Panc1 (cell line): ENCODE data around the gene TSC2. TPM values are rescaled to one million over a fixed set of nuclear protein-coding genes. Genes with fewer than 3 reads are reported as not detected.
"Not testable (repeated sequence)": the region's sequence is repeated elsewhere in the genome, so short reads cannot be mapped to it uniquely, and the experiment has no call there.

Experiments used
- ATAC-seq: fragments of 200-7000 bp; cut with Tn5 transposase; 2 replicates; pipeline ENCODE4 v1.9.1; 2020; ENCODE audit warnings: mild to moderate bottlenecking, moderate library complexity
- BruUV-seq: library from RNA; stranded (reverse); fragments of 400-500 nt; replicated peaks from 2 replicates; lab custom pipeline; 2021; lab: Mats Ljungman, UMichigan
- CTCF ChIA-PET: fragments of 300-600 bp; sonication (Branson Sonifier 250); formaldehyde crosslinking; loops from one replicate; lab custom pipeline; 2022; ENCODE audit warnings: antibody characterized with exemption; lab: Charles Lee
- POLR2A ChIA-PET: fragments of 300-600 bp; sonication (Branson Sonifier 250); formaldehyde crosslinking; loops from one replicate; lab custom pipeline; 2022; ENCODE audit warnings: antibody characterized with exemption; lab: Charles Lee
- DNase-seq: peaks from one replicate; pipeline ENCODE4 v3.0.0-alpha.2; 2010; ENCODE audit warnings: low read depth, low spot score
- H3K27ac ChIP-seq: 2 replicates; pipeline ENCODE4 v1.5.1; 2011; ENCODE audit warnings: mild to moderate bottlenecking, low read length, inconsistent platforms
- H3K27me3 ChIP-seq: fragments of 200-500 bp; sonication (Bioruptor generic); 2 replicates; pipeline ENCODE4 v1.6.0; 2014; ENCODE audit warnings: low read length, inconsistent platforms; ENCODE audit not compliant: control insufficient read depth, insufficient read depth
- H3K36me3 ChIP-seq: fragments of 200-500 bp; sonication (Bioruptor generic); 2 replicates; pipeline ENCODE4 v1.5.1; 2014; ENCODE audit warnings: inconsistent platforms, mild to moderate bottlenecking, low read length, moderate library complexity; ENCODE audit not compliant: control insufficient read depth, insufficient read depth
- H3K4me1 ChIP-seq: 2 replicates; pipeline ENCODE4 v1.5.1; 2011; ENCODE audit warnings: inconsistent platforms, mild to moderate bottlenecking, low read length, moderate library complexity; ENCODE audit not compliant: control insufficient read depth, insufficient read depth
- H3K4me3 ChIP-seq, 2 experiments: 2 replicates each; pipeline ENCODE4 v1.5.1; 2011 to 2012; ENCODE audit warnings: low read depth in 2 of 2, low read length in 2 of 2, mild to moderate bottlenecking in 2 of 2, inconsistent platforms in 1 of 2, moderate library complexity in 1 of 2
- H3K9me3 ChIP-seq: fragments of 200-500 bp; sonication (Bioruptor generic); 2 replicates; pipeline ENCODE4 v1.5.1; 2014; ENCODE audit warnings: low read depth, mild to moderate bottlenecking, inconsistent platforms, low read length, moderate library complexity; ENCODE audit not compliant: control insufficient read depth, insufficient read depth
- in situ Hi-C: cut with HindIII; loops from 2 replicates; pipeline ENCODE4 v1.10.0; 2016; ENCODE audit warnings: low sequenced_read_pairs, low pct_unique_long_range_greater_than_20kb
- intact Hi-C: fragments of 100-400 bp; cut with micrococcal nuclease; formaldehyde crosslinking; loops from one replicate; pipeline ENCODE4 v1.10.0; 2022; ENCODE audit not compliant: unreplicated experiment
- total RNA-seq: library from RNA; stranded (reverse); gene quantifications from one replicate; pipeline ENCODE4 v1.2.1, GENCODE V29; 2021; ENCODE audit not compliant: unreplicated experiment

Gene TSC2
- total RNA-seq, 1 experiment from 2014 or later: 115 TPM

DNA sequence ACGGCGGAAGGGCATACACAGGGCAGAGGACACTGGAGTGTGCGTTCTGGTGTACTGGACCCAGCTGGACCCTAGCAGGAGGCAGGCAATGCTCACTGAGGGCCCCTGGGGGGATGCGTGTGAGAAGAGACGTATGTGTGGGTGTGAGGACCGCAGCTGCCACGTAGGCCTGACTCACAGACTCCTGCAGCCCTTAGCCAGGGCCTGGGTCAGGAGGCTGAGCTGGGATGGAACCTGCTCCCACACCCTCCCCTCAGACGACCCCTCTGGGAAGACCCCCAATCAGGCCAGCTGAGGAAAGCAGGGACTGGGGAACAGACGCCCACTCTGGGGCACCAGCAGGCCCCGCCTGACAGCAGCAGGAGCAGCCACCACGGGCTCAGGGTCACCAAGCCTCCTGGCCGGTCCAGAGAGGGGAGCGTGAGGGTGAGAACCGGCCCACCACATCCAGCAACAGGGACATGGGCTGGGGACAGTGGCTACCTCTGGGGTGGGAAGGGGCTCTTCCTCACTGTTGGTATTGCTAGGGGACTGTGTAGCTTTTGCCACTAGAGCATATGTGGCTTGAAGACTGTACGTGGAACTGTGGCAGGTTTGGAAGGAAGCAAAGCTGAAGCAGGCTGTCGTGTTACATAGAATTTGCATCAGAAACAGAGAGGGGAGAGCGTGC lies 59.5 kb downstream of the TSC2 start:
- CTCF ChIA-PET: interaction anchor here (0.6 kb wide), 1 partner anchor 28 kb away, joined by 13 read pairs; no protein-coding TSS in a partner anchor
- H3K27me3 ChIP-seq, BruUV-seq, H3K4me1 ChIP-seq, DNase-seq, POLR2A ChIA-PET, intact Hi-C loops, in situ Hi-C loops, H3K36me3 ChIP-seq, H3K27ac ChIP-seq, H3K4me3 ChIP-seq, H3K9me3 ChIP-seq: not testable (repeated sequence)
- peak; percentile 43 for ATAC-seq

GRCh38 chr16:2107791-2108125 lies 60.0 kb downstream of the TSC2 start:
- H3K27me3 ChIP-seq, H3K9me3 ChIP-seq, BruUV-seq, intact Hi-C loops, POLR2A ChIA-PET, H3K27ac ChIP-seq, ATAC-seq, DNase-seq, H3K4me3 ChIP-seq, H3K4me1 ChIP-seq, H3K36me3 ChIP-seq, in situ Hi-C loops, CTCF ChIA-PET: not testable (repeated sequence)

- H3K4me3 ChIP-seq, ATAC-seq, CTCF ChIA-PET, DNase-seq, BruUV-seq, H3K27ac ChIP-seq, H3K4me1 ChIP-seq, in situ Hi-C loops, H3K9me3 ChIP-seq, intact Hi-C loops, H3K36me3 ChIP-seq, POLR2A ChIA-PET, H3K27me3 ChIP-seq: not testable (repeated sequence)
These were observed 60.9 kb downstream of the TSC2 start for GRCh38 chr16:2108446-2109270.

DNA sequence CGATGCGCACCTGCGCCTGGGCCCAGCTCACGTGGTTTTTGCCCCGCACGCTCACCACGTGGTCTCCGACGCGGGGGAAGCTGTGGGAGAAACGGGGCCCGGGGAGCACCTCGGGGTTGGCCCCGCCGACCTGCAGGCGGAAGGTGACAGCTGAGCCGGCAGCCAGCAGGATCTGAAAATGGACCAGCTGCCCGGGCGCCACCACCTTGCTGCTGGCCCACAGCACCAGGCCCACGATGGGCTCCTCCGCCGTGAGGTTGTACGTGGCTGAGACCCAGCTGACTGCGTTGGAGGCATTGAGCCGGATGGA lies 61.4 kb downstream of the TSC2 start:
- ATAC-seq, H3K27me3 ChIP-seq, H3K36me3 ChIP-seq, H3K27ac ChIP-seq, H3K4me1 ChIP-seq, H3K4me3 ChIP-seq, intact Hi-C loops, BruUV-seq, CTCF ChIA-PET, in situ Hi-C loops, H3K9me3 ChIP-seq, POLR2A ChIA-PET, DNase-seq: not testable (repeated sequence)

DNA sequence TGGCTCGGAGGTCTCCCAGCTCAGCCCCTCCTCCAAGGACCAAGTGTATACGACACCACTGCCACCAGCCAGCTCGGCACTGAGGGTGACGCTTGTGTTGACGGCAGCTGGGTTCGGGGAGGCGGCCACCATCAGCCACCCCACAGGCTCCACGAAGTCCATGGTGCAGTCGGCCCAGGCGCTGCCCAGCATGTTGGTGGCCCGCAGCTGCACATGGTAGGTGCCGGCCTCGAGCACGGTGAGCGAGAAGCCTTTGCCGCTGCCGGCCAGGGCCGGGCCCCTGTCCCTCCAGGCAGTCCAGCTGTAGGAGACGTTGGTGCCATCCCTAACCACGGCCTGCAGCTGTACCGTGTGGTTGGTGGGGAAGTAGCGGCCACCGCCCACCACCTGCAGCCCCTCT lies 62.1 kb downstream of the TSC2 start:
- H3K27me3 ChIP-seq, H3K36me3 ChIP-seq, H3K9me3 ChIP-seq, H3K27ac ChIP-seq, intact Hi-C loops, POLR2A ChIA-PET, DNase-seq, CTCF ChIA-PET, in situ Hi-C loops, H3K4me3 ChIP-seq, H3K4me1 ChIP-seq, ATAC-seq: not testable (repeated sequence)
- BruUV-seq: TSS peak; percentile 49

DNA sequence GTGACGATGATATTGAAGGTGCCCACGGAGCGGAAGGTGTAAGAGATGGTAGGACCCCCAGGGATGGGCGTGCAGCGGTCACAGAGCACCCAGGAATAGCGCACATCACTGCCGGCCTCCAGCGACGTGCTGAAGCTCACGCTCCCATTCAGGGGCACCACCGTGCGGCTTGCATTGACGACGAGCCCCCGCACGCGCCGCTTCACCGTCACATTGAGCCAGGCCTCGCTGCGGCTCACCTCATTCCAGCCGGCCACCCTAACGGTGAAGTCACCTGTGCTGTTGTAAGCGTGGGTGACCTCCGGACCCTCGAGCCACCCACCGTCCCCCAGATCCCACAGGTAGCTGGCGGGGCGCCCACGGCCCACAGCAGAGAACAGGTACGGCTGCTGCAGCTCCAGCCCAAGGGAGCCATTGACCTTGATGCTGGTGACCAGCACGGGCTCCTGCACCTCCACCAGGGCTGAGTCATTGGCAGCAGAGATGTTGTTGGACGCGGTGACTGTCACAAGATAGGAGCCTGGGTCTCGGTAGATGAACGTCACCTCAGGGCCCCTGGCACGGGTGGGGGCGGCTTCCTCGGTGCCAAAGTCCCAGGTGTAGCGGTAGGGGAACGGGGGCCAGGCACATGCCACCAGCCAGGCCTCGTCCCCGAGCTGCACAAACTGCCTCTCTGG lies 62.7 kb downstream of the TSC2 start:
- CTCF ChIA-PET, H3K4me3 ChIP-seq, intact Hi-C loops, DNase-seq, in situ Hi-C loops, POLR2A ChIA-PET, H3K4me1 ChIP-seq, H3K27me3 ChIP-seq, ATAC-seq, H3K27ac ChIP-seq, BruUV-seq, H3K9me3 ChIP-seq, H3K36me3 ChIP-seq: not testable (repeated sequence)

DNA sequence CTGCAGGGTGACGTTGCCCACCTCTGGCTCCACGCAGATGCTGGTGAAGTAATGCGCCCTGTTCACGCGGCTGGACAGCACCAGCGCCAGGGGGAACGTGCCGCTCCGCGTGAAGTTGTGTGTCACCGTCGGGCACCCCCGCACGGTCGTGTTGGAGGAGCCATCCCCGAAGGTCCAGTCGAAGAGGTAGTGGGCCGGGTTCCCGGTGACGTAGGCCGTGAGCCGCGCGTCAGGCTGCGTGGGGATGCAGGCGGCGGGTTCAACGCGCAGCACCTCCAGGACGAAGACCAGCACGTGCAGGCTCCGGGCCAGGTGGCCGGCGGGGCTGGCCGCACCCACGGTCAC lies 63.2 kb downstream of the TSC2 start:
- H3K27me3 ChIP-seq, DNase-seq, intact Hi-C loops, H3K9me3 ChIP-seq, H3K4me3 ChIP-seq, POLR2A ChIA-PET, BruUV-seq, ATAC-seq, H3K4me1 ChIP-seq, H3K36me3 ChIP-seq, in situ Hi-C loops, CTCF ChIA-PET, H3K27ac ChIP-seq: not testable (repeated sequence)
